ELR (cell line): ENCODE results near the gene CRTC2.
"Not testable (repeated sequence)": the region's sequence is repeated elsewhere in the genome, so short reads cannot be mapped to it uniquely, and the experiment has no call there.

Experiments
- DNase-seq: peaks from one replicate; pipeline ENCODE4 v3.0.0-alpha.2; 2015; ENCODE audit warnings: low read depth

Gene CRTC2, protein sequence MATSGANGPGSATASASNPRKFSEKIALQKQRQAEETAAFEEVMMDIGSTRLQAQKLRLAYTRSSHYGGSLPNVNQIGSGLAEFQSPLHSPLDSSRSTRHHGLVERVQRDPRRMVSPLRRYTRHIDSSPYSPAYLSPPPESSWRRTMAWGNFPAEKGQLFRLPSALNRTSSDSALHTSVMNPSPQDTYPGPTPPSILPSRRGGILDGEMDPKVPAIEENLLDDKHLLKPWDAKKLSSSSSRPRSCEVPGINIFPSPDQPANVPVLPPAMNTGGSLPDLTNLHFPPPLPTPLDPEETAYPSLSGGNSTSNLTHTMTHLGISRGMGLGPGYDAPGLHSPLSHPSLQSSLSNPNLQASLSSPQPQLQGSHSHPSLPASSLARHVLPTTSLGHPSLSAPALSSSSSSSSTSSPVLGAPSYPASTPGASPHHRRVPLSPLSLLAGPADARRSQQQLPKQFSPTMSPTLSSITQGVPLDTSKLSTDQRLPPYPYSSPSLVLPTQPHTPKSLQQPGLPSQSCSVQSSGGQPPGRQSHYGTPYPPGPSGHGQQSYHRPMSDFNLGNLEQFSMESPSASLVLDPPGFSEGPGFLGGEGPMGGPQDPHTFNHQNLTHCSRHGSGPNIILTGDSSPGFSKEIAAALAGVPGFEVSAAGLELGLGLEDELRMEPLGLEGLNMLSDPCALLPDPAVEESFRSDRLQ

DNA sequence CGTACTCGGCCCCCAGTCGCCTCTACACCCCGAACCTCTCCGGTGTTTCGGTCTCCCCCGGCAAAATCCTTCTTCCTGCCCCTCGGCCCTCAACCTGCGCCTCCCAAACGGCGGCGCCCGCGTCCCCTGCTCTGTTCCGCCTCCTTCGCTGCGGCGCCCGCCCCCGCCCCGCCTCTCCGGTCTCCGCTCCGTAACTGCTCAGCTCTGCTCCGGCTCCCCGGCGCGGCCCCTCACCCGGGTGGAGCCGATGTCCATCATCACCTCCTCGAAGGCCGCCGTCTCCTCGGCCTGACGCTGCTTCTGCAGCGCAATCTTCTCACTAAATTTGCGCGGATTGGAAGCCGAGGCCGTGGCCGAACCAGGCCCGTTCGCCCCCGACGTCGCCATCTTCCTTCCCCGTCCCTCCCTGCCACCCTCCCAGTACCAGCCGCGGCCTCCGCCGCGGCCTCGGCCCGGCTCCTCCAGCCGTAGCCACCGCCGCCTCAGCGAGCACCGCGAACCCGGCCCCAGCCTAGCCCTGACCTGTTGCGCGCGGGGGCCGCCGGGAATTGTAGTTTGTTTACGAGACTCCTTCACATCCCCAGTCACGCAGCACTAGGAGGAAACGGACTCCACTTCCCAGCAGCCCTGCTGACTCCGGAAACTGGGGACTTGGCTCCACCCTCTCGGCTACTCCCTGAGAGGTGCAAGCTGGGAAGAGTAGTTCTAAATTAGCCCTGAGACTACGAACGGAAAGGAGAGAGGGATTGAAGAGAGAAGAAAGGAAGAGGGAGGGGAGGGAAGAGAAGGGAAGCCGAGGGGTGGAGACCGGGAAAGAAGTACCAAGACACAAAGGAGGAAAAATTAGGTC, at the start of gene CRTC2:
CRTC2 (minus strand) TSS at position 502 of the 850 bp plus-strand sequence; CDS start at position 387, 115 bp downstream.
- peak; percentile 99 for DNase-seq

DNA sequence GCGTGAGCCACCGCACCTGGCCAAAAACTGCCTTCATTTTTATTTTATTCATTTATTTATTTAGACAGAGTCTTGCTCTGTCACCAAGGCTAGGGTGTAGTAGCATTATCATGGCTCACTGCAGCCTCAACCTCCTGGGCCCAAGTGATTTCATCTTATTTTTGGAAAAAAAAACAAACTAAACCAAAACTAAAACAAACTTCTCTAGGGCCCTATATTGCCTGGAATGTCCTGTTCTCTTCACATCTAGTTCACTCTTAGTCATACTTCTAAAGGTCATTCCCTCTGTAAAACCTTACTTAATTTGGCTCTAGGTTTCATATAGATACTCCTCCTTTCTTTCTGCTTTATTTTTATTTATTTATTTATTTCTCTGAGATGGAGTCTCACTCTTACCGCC, 47.7 kb upstream of the CRTC2 start:
- peak; percentile 33 for DNase-seq

DNA sequence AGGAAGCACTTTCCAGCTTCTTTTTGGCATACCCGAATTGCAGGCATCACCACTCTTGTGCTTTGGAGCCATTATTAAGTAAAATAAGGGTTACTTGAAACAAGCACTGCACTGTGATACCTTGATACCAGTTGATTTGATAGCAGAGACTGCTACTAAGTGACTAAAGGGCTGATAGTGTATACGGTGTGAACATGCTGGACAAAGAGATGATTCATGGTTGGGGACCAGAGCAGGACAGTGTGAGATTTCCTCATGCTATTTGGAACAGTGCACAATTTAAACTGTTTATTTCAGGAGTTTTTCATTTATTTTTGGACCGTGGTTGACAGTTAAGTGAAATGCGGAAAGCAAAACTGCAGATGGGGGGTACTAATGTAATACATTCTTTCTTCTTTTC, 42.0 kb upstream of the CRTC2 start:
- no peak for DNase-seq

DNA sequence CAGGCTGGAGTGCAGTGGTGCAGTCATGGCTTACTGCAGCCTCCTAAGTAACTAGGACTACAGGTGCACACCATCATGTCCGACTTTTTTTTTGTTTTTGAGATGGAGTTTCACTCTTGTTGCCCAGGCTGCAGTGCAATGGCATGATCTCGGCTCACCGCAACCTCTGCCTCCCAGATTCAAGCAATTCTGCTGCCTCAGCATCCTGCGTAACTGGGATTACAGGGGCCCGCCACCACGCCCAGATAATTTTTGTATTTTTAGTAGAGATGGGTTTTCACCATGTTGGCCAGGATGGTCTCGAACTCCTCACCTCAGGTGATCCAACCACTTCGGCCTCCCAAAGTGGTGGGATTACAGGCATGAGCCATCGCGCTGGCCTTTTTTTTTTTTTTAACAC, 38.5 kb upstream of the CRTC2 start:
- not testable (repeated sequence) for DNase-seq

DNA sequence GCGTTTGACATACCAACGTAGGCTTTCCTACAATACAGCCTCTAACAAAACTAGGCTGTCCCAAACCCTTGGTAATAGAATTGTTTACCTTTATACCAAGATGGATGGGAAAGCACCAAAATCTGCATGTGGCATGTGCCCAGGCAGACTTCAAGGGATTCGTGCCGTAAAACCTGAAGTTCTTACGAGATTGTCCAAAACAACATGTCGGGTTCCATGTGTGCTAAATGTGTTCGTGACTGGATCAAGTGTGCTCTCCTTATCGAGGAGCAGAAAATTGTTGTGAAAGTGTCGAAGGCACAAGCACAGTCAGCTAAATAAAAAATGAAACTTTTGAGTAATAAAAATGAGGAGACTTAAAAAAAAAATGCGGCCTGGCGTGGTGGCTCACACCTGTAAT, 37.2 kb upstream of the CRTC2 start:
- no peak for DNase-seq

DNA sequence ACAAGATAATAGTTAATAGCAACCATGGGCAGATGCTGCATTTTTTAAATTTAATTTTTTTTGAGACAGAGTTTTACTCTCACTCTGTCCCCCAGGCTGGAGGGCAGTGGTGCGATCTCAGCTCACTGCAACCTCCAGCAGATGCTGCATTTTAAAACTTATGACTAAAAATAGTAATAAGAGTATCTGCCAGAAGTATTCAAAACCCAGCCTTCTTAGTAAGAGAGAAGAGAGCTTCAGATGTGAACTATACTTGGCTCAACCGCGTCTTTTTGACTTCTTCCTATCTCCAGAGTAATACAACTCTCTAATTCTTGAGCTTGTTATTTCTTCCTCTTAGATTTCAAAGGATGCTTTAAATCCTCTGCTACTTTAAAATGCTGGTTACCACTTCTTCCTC, 36.8 kb upstream of the CRTC2 start:
- no peak for DNase-seq

DNA sequence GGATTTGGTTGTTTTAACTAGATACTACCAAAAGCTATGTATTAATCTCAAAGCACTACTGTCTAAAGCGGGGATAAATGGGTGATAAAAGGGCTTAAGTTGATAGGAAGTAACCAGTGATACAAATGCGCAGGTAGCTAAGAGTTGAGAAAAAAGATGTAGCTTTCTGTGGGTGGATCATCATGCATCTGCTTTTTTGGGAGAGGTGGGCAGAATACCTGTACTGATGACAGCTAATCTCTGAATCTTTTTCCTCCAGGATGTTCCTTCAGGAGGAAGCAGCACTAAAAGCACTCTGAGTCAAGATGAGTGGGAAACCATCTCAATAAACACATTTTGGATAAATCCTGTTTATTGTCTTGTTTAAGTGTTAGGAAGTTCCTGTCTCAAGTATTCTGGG, 33.4 kb upstream of the CRTC2 start:
- no peak for DNase-seq

DNA sequence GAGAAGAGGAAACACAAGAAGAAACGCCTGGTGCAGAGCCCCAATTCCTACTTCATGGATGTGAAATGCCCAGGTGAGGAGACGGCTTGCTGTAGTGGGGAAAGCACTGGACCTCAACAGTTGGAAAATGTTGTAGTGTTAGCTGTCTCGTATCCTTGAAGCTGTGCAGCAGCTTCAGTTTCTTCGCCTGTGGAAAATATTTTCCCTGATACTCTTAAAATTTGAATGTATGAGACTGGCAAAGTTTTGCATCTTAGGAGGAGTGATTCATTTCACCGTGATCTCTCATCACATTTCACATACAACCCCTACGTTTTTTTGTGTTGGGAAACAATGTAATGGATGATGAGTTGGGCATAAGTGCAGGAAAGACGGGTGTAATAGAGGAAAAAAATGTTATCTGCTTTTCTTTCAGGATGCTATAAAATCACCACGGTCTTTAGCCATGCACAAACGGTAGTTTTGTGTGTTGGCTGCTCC, 32.8 kb upstream of the CRTC2 start:
- DNase-seq, result no peak

DNA sequence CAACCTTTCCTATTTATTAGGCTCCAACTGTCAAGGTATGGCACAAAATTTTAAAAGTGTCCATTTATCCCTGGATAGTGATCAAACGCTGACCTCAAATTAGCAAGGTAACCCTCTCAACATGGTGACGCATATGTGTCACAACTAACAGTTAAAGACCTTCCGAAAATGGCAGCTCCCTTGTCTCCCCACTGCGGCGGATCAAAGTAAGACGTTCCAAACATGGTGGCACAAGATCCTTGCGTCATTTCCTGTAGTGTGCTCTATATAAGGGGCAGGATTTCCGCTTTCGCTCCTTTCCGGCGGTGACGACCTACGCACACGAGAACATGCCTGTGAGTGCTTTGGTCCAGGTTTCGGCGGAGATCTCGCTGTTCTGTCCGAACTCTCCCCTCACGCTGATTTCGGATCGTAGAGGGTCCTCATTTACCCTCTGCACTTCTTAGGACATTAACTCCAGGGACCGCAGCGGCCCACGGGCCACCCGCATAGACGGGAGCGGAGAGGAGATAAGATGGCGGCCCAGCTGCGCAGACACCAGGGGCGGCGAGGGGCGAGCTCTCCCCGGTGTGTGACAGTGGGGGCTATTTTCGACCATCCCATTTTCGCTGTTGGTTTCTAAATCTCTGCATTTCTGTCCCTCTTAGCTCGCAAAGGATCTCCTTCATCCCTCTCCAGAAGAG, 32.2 kb upstream of the CRTC2 start, which contains the start of gene RPS27:
RPS27 (plus strand) TSS at position 295 of the 683 bp plus-strand sequence; CDS start at position 330, 35 bp downstream.
- DNase-seq, result peak; percentile 99

DNA sequence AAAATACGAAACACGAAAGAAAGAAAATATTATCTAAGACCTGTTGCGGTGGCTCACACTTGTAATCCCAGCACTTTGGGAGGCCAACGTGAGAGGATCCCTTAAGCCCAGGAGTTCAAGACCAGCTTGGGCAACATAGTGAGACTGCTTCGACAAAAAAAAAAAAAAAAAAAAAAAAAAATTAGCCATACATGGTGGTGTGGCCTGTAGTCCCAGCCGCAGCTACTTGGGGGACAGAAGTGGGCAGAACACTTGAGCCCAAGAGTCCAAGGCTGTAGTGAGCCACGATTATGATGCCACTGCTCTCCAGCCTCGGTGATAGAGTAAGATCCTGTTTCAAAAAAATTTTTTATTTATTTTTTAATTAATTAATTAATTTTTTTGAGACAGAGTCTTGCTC, 29.2 kb upstream of the CRTC2 start:
- DNase-seq, result no peak

DNA sequence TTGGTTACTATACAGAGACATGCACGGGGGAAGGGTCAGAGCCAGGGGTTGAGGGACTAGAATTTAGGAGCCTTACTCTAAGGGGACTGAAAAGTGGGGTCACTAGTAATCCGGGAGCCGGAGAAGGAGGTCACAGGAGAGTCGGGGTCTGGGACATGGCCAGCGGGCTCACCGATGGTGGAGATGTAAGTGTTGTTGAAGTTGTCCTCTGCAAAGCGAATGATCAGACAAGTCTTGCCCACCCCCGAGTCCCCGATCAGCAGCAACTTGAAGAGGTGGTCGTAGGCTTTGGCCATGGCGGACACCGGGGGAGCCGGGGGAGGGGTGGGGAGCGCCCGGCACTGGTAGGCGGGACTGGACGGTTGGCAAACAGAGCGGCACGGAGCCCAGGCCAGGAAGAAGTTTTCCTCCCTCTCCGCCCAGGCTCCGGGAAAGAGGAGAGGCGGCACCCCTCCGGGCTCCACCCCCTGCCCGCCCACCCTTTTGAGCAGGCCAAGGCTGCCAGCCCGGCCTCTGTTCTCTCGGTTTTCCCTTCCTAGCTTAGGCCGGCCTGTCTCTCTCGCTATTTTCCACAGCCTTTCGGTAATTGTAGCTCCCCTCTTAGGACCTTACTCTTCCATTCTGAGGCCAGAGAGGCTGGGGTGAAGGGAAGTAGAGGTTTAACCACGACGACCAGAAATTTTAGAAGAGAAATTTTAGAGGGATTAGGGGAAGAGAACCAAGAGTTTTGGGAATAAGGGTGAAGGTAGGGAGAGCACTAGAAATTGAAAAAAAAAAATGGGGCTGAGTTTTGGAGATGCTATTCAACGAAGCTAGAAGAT, 27.7 kb upstream of the CRTC2 start, which contains the start of gene RAB13:
RAB13 (minus strand) TSS at position 399 of the 821 bp plus-strand sequence; CDS start at position 296, 103 bp downstream.
- peak; percentile 92 for DNase-seq

DNA sequence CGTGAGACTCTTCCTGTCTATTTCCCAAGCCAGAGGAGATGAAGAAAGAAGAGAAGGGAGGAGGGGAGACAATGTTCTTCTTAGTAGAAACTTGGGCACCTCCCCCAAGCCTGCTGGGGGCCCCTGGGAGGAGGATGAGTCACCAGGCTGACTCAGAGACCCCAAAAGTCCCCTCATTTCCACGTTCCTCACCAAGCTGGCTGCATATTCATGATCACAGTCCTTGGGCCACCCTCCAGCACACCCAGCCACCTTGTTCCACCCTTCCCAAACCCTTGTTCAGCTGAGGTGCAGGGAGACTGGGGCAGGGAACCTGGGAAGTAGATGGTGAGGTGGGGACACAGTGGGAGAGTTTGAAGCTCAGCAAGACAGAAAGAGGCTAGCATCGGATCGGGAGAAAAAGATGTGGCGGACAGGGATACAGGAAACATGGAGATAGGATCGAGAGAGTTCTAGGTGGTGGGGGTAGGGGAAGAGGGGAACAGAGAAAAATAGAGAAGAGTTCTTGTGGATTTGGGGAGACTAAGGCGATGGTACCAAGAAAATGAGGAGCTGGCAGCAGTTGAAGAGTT, 27.0 kb upstream of the CRTC2 start:
- peak; percentile 86 for DNase-seq

DNA sequence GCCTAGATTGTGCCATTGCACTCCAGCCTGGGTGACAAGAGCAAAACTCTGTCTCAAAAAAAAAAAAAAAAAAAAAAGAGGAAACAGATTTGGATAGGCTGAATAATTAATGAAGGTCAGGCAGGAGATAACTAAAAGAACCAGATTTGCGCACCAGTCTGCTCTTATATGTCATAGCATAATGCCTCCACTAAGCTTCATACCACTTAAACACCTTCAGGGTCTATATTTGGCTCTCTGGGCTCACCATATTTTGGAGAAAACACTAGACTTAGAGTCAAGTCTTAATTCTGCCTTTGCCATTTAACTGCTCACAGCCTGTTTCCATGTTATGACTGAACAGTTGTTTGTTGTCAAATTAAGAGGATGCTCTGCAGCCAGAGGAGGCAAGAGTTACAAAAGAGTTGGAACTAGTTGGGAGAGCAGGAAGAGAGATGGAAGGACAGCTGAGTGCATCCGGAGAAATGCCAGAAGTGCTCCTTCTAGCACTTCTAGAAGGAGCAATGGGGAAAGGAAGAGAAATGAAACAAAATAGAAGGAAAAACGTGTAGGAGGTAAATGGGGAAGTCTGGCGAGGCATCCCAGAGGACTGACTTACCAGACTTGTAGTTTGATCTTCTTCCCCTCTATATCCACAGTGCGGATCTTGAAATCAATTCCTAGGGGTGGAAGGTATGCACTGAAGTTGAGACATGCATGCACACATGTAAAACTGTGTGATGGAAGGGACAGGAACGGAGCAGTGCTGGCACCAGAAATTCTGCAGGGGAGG, 25.9 kb upstream of the CRTC2 start:
- no peak for DNase-seq

DNA sequence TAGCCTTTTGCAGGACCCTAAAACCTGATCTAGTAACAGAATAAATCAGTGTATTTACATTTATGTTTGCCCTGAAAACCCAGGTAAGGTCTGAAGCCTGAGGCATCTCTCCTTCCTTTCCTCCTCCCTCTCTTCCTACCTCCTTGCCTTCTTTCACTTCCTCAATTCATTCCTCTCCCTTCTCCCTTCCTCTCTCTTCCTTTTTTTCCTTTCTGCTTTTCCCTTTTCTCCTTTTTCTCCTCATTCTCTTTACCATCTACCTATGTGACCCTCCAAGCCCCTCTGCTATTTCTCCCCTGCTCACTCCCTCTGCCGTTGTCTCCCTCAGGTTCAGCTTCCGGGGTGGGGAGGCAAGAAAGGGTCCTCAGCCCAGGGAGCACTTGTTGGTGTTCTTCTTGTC, 23.3 kb upstream of the CRTC2 start:
- not testable (repeated sequence) for DNase-seq

DNA sequence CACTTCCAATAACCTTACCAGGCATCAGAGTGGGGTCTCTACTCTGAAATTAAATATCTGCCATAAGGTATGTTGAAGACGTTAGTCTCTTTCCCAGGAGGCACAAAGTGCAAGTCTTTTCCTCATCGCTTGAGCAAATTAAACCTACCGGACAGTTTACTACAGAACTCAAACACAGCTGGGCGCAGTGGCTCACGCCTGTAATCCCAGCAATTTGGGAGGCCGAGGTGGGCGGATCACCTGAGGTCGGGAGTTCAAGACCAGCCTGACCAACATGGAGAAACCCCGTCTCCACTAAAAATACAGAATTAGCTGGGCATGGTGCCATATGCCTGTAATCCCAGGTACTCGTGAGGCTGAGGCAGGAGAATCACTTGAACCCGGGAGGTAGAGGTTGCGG, 20.7 kb upstream of the CRTC2 start:
- not testable (repeated sequence) for DNase-seq

DNA sequence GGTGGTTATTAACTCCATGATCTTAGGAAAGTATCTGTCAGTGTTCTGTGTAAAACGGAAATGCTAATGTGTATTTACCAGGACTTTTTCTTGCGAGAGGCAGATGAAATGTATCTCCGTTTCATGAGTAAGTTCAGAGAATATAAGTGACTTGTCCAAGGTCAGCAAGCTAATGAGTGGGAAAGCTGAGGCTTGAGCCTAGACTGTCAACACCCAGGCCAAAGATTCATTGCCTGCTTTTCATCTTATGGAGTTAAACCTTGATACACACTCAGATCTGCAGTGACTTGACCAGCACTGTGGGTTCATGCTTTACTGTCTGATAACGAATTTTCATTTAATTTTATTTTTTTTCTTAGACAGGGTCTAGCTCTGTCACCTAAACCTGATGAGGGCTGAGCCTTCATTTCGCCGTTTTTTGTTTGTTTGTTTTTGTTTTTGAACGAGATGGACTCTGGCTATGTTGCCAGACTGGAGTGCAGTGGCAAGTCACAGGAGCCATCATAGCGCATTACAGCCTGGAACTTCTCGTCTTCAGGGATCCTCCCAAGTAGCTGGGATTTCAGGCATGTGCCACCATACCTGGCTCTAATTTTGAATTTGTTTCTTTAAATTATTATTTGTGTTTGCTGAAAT, 20.0 kb upstream of the CRTC2 start:
- no peak for DNase-seq

DNA sequence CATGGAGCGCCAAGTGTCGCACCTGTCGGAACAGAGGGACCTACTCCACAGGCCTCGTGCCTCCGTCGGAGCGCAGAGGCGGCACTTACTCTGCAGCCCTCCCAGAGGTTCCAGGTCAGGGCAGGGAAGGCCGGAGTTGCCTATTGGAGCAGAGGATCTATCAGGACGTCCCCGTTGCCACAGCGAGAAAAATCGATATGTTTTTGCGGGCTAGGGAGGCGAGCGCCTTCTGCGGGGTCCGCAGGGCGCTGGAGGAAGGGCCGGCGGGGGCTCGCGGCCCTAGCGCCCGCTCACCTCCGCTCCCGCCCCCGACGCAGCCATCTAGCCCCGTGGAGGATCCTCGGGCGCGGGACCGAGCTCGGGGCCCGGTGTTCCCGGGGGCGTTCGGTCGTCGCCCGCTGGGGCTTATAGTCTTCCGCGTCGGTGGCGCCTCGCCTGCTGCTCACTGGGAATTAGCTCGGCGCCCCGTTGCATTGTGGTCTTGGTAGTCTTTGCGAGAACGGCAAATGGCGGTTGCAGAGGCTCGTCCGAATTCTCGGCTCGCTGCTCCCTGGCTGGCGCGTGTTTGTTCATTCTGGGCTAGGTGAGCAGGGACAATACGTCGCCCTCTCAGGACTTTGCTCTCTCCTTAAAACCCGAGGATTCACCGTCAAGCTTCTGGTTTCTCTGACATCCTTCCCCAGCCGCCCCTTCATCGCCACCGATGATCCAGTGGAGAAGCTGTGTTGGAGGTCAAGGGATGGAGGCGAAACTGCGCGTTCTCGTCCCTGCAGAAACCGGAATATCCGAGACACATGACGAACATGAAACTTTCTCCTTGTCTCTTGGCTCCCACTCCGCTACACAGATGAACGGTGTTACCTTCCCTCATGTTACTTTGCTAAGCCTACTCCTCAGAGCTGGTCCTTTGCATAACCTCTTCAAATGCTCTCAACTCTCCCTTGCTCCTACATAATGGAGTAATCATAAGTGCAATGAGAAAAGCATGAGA, 19.1 kb upstream of the CRTC2 start, which contains the start of gene JTB:
JTB (minus strand) TSS at position 425 of the 991 bp plus-strand sequence; CDS start at position 3, 422 bp downstream.
- peak; percentile 89 for DNase-seq
